Suprapubic skin (tissue), 4 donors: ENCODE measurements around the gene MAP7.

Source experiments
- EP300 ChIP-seq: sonication (generic); formaldehyde crosslinking; IDR thresholded peaks from one replicate; pipeline ENCODE4 v1.6.1; 2017; ENCODE audit warnings: antibody characterized with exemption
- POLR2A ChIP-seq, 2 donors: fragments of 450-650 bp; IDR thresholded peaks; one replicate each; pipeline ENCODE4 v1.6.1; 2017; ENCODE audit warnings: antibody characterized with exemption in 2 of 2, mild to moderate bottlenecking in 2 of 2, moderate library complexity in 2 of 2
- POLR2AphosphoS5 ChIP-seq, 3 donors: sonication (generic); formaldehyde crosslinking; IDR thresholded peaks; one replicate each; pipeline ENCODE4 v1.6.1; 2017; ENCODE audit warnings: antibody characterized with exemption in 3 of 3
- TF ChIP-seq, protein P1 (sequence below), 2 donors: fragments of 200-600 bp in 1 of 2; fragments of 450-650 bp in 1 of 2; sonication (generic) in 1 of 2; IDR thresholded peaks; one replicate each; pipeline ENCODE4 v1.5.1; 2016 to 2019; ENCODE audit warnings: antibody characterized with exemption in 2 of 2, mild to moderate bottlenecking in 1 of 2, moderate library complexity in 1 of 2

DNA sequence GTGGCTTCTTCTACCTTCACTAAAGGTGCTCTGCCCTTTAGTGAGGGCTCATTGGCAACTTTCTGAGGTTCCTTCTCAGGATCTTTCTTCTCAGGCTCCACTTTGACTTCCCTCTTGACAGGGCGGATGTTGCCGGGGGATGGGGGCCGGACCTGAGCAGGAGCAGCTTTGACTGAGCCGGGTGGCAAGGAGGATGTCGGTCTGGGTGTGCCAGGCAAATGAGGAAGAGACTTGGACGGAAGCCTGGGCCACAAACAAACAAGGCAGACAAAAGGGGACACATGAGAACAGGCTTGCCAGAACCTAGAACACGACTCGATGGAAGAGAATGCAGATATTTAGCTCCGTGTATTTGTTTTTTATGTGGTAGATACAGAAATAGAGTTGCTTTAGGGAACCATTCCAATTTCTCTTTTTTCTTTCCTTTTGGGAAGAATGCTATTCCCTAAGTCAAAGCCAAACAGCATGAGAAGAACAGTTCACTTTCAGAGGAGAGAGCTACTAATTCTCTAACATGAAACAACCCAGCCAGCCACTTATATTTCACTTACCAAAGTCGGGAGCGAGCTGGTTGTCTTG is 184.4 kb downstream of the MAP7 start:
- TF ChIP-seq, protein P1, sequence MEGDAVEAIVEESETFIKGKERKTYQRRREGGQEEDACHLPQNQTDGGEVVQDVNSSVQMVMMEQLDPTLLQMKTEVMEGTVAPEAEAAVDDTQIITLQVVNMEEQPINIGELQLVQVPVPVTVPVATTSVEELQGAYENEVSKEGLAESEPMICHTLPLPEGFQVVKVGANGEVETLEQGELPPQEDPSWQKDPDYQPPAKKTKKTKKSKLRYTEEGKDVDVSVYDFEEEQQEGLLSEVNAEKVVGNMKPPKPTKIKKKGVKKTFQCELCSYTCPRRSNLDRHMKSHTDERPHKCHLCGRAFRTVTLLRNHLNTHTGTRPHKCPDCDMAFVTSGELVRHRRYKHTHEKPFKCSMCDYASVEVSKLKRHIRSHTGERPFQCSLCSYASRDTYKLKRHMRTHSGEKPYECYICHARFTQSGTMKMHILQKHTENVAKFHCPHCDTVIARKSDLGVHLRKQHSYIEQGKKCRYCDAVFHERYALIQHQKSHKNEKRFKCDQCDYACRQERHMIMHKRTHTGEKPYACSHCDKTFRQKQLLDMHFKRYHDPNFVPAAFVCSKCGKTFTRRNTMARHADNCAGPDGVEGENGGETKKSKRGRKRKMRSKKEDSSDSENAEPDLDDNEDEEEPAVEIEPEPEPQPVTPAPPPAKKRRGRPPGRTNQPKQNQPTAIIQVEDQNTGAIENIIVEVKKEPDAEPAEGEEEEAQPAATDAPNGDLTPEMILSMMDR (IDR thresholded peaks at IDR 0.05) = no peak
- no peak for TF ChIP-seq EP300
- no peak for TF ChIP-seq POLR2AphosphoS5 (IDR thresholded peaks at IDR 0.05)
- TF ChIP-seq POLR2A (IDR thresholded peaks at IDR 0.05) = no peak
